EL (cell line): ENCODE measurements around the gene UNC13D.
"Not testable (repeated sequence)": the region's sequence is repeated elsewhere in the genome, so short reads cannot be mapped to it uniquely, and the experiment has no call there.

ENCODE experiments used
- DNase-seq: peaks from one replicate; pipeline ENCODE4 v3.0.0-alpha.2; 2016

The UNC13D gene

GRCh38 chr17:75791254-75791653, 53.0 kb downstream of the UNC13D start:
- no peak for DNase-seq

- peak; percentile 92 for DNase-seq
Observed at GRCh38 chr17:75785016-75785890, 59.0 kb downstream of the UNC13D start.

- peak; percentile 100 for DNase-seq
Observed at GRCh38 chr17:75784473-75785015, 59.7 kb downstream of the UNC13D start, which contains the start of gene UNK. UNK (plus strand) TSS chr17:75784806; CDS start chr17:75784881, 75 bp downstream.

GRCh38 chr17:75783803-75784472, 60.3 kb downstream of the UNC13D start:
- DNase-seq: no peak

GRCh38 chr17:75783069-75783783, 61.0 kb downstream of the UNC13D start:
- peak; percentile 68 for DNase-seq

GRCh38 chr17:75779987-75780889, 64.0 kb downstream of the UNC13D start:
- DNase-seq: no peak

- peak; percentile 100 for DNase-seq
Observed at GRCh38 chr17:75779250-75779986, 64.8 kb downstream of the UNC13D start.

GRCh38 chr17:75778861-75779249, 65.3 kb downstream of the UNC13D start:
- peak; percentile 43 for DNase-seq

- DNase-seq: not testable (repeated sequence)
Observed at GRCh38 chr17:75778066-75778860, 65.9 kb downstream of the UNC13D start.

- DNase-seq: no peak
Observed at GRCh38 chr17:75777296-75777922, 66.8 kb downstream of the UNC13D start.
